HG03039 (cell line): ENCODE results near the gene OGA.
"Not testable (repeated sequence)": the region's sequence is repeated elsewhere in the genome, so short reads cannot be mapped to it uniquely, and the experiment has no call there.

Source experiments
- ATAC-seq: cut with Tn5 transposase; IDR thresholded peaks from one replicate; pipeline ENCODE4 v1.9.1; 2021; ENCODE audit warnings: mild to moderate bottlenecking, moderate library complexity; ENCODE audit not compliant: unreplicated experiment

OGA gene

GRCh38 chr10:101807158-101807557 is 11.1 kb downstream of the OGA start:
- ATAC-seq, result no peak

GRCh38 chr10:101803511-101803910 is 14.7 kb downstream of the OGA start:
- ATAC-seq, result no peak

GRCh38 chr10:101797403-101798059 is 20.7 kb downstream of the OGA start:
- ATAC-seq, result no peak

- ATAC-seq, result no peak
These were observed 24.7 kb downstream of the OGA start for GRCh38 chr10:101793526-101793925.

- no peak for ATAC-seq
These were observed 28.6 kb downstream of the OGA start for GRCh38 chr10:101789686-101790085.

- ATAC-seq, result not testable (repeated sequence)
These were observed 29.0 kb downstream of the OGA start for GRCh38 chr10:101789231-101789630.

- ATAC-seq, result no peak
These were observed 32.4 kb downstream of the OGA start for GRCh38 chr10:101785801-101786200.

- no peak for ATAC-seq
These were observed 33.7 kb downstream of the OGA start for GRCh38 chr10:101784558-101784957.

GRCh38 chr10:101783736-101784118 is 34.5 kb downstream of the OGA start:
- ATAC-seq, result no peak

- ATAC-seq, result no peak
These were observed 35.2 kb downstream of the OGA start, which contains the start of gene NPM3 for GRCh38 chr10:101782811-101783735. NPM3 (minus strand) TSS chr10:101783446; CDS start chr10:101783390, 56 bp downstream.

- no peak for ATAC-seq
These were observed 36.0 kb downstream of the OGA start for GRCh38 chr10:101781984-101782810.

GRCh38 chr10:101781655-101781983 is 36.6 kb downstream of the OGA start:
- ATAC-seq, result no peak

GRCh38 chr10:101780818-101781654 is 37.2 kb downstream of the OGA start:
- no peak for ATAC-seq

GRCh38 chr10:101780187-101780817 is 37.9 kb downstream of the OGA start:
- no peak for ATAC-seq

- ATAC-seq, result no peak
These were observed 38.6 kb downstream of the OGA start for GRCh38 chr10:101779544-101780186.

- ATAC-seq, result no peak
These were observed 39.3 kb downstream of the OGA start for GRCh38 chr10:101778781-101779543.

GRCh38 chr10:101778151-101778780 is 40.0 kb downstream of the OGA start:
- ATAC-seq, result no peak

- no peak for ATAC-seq
These were observed 40.6 kb downstream of the OGA start for GRCh38 chr10:101777619-101778145.
